GM12878 (cell line): Measurements from ENCODE around the gene PCNX1. TPM values are rescaled to one million over a fixed set of nuclear protein-coding genes. Genes with fewer than 3 reads are reported as not detected.
"Not testable (repeated sequence)": the region's sequence is repeated elsewhere in the genome, so short reads cannot be mapped to it uniquely, and the experiment has no call there.

Source experiments
- ATAC-seq: fragments of 200-7000 bp; cut with Tn5 transposase; 3 replicates; pipeline ENCODE4 v1.9.1; 2020; ENCODE audit warnings: mild to moderate bottlenecking, moderate library complexity
- BruUV-seq: library from RNA; stranded (reverse); fragments of 400-500 nt; replicated peaks from 2 replicates; lab custom pipeline; 2021; lab: Mats Ljungman, UMichigan
- CTCF ChIA-PET: fragments of 300-600 bp; sonication (Branson Sonifier 250); formaldehyde crosslinking; extraction: SDS; loops from one replicate; lab custom pipeline; 2021; ENCODE audit warnings: inconsistent platforms; lab: Yijun Ruan, JAX
- POLR2A ChIA-PET: fragments of 350-600 bp; formaldehyde crosslinking; extraction: SDS; loops from one replicate; lab custom pipeline; 2021; ENCODE audit warnings: inconsistent platforms; lab: Charles Lee
- RAD21 ChIA-PET: fragments of 300-600 bp; sonication (Branson Sonifier 250); formaldehyde crosslinking; loops from one replicate; lab custom pipeline; 2023; ENCODE audit warnings: antibody characterized with exemption; ENCODE audit not compliant: unreplicated experiment; lab: Charles Lee
- SMC1A ChIA-PET: fragments of 300-600 bp; sonication (Branson Sonifier 250); formaldehyde crosslinking; loops from one replicate; lab custom pipeline; 2023; ENCODE audit not compliant: unreplicated experiment, uncharacterized antibody; lab: Charles Lee
- DNase-seq: peaks from one replicate; pipeline ENCODE4 v3.0.0-alpha.2; 2011; ENCODE audit warnings: low read depth, low spot score
- FAIRE-seq: peaks from 3 replicates; lab custom pipeline; 2011; peaks lifted over from hg19 to GRCh38; lab: Jason Lieb, UNC
- H2AFZ ChIP-seq: 2 replicates; pipeline ENCODE4 v1.6.0; 2011; ENCODE audit warnings: low read depth, low read length, control low read depth; ENCODE audit not compliant: control insufficient read depth
- H3K27ac ChIP-seq: 2 replicates; pipeline ENCODE4 v1.5.1; 2011; ENCODE audit warnings: control low read depth; ENCODE audit not compliant: control insufficient read depth, insufficient read depth
- H3K27me3 ChIP-seq, 2 experiments: replicated peaks in 1 of 2; 2 replicates each; pipeline versions ENCODE4 v1.6.0 to v1.6.1; 2011; ENCODE audit warnings: low read length in 1 of 2; ENCODE audit not compliant: control insufficient read depth in 2 of 2, insufficient read depth in 2 of 2
- H3K36me3 ChIP-seq, 2 experiments: 2 replicates each; pipeline ENCODE4 v1.5.1; 2011; ENCODE audit warnings: low read length in 1 of 2; ENCODE audit not compliant: control insufficient read depth in 2 of 2, insufficient read depth in 2 of 2
- H3K4me1 ChIP-seq: 2 replicates; pipeline ENCODE4 v1.6.1; 2011; ENCODE audit warnings: mild to moderate bottlenecking, low read length, moderate library complexity, mixed read lengths; ENCODE audit not compliant: control insufficient read depth, insufficient read depth
- H3K4me2 ChIP-seq: 2 replicates; pipeline ENCODE4 v1.6.0; 2011; ENCODE audit warnings: control low read depth; ENCODE audit not compliant: control insufficient read depth, insufficient read depth
- H3K4me3 ChIP-seq: fragments of 200-600 bp; sonication (generic); 2 replicates; pipeline ENCODE4 v1.5.1; 2016
- H3K79me2 ChIP-seq: 2 replicates; pipeline ENCODE4 v1.6.0; 2011; ENCODE audit warnings: low read length; ENCODE audit not compliant: control insufficient read depth, insufficient read depth
- H3K9ac ChIP-seq: 2 replicates; pipeline ENCODE4 v1.8.0; 2011; ENCODE audit warnings: low read length, control low read depth, mixed read lengths; ENCODE audit not compliant: control insufficient read depth, insufficient read depth
- H3K9me3 ChIP-seq: replicated peaks from 3 replicates; pipeline ENCODE4 v1.5.1; 2011; ENCODE audit warnings: mild to moderate bottlenecking, low read length; ENCODE audit not compliant: control insufficient read depth, insufficient read depth
- H4K20me1 ChIP-seq: 2 replicates; pipeline ENCODE4 v1.6.0; 2011; ENCODE audit not compliant: control insufficient read depth, insufficient read depth
- CHD2 ChIP-seq: IDR thresholded peaks from 2 replicates; pipeline ENCODE4 v1.6.1; 2011; ENCODE audit warnings: low read depth, low read length, improper control_type of control experiment, borderline replicate concordance
- CREM ChIP-seq: IDR thresholded peaks from 2 replicates; pipeline ENCODE4 v1.6.1; 2014; ENCODE audit warnings: antibody characterized with exemption, low read depth
- ESRRA ChIP-seq: IDR thresholded peaks from 2 replicates; pipeline ENCODE4 v1.6.1; 2012; ENCODE audit warnings: mild to moderate bottlenecking, low read length, improper control_type of control experiment
- KDM1A ChIP-seq: fragments of 200-600 bp; sonication (generic); IDR thresholded peaks from 2 replicates; pipeline ENCODE4 v1.6.1; 2016; ENCODE audit warnings: borderline replicate concordance
- WGBS: methylation state at CpG from one replicate; pipeline ENCODE4 v1.1.6; 2016; ENCODE audit warnings: low lambda C conversion rate; ENCODE audit not compliant: insufficient replicate concordance, insufficient coverage; ENCODE audit errors: missing lambda C conversion rate; 5-methylcytosine and 5-hydroxymethylcytosine counted together
- in situ Hi-C: fragments of 300-500 bp; cut with MboI; formaldehyde crosslinking; loops from 9 replicates; pipeline ENCODE4 v1.14.3; 2018; ENCODE audit warnings: mixed read lengths
- intact Hi-C: fragments of 100-400 bp; cut with micrococcal nuclease; formaldehyde crosslinking; loops from one replicate; pipeline ENCODE4 v1.14.2; 2022; ENCODE audit not compliant: unreplicated experiment
- polyA plus RNA-seq, 11 experiments: library from polyadenylated mRNA; depleted of rRNA in 4 of 11; unstranded in 6 of 11; stranded (reverse) in 5 of 11; fragments of >200 nt; fragmentation: Nextera tagmentation in 4 of 11; fragmentation: Illumina TruSeq in 1 of 11; extraction: Ambion mirVana in 4 of 11; extraction: Trizol in 1 of 11; gene quantifications; 1 replicate in 1 of 11; 2 replicates in 10 of 11; pipeline versions ENCODE4 v1.2.1 to v1.2.3, GENCODE V29; 2011 to 2016; ENCODE audit warnings: inconsistent platforms in 2 of 11, missing spikeins in 2 of 11, low read depth in 1 of 11
- total RNA-seq, 4 experiments: library from RNA; depleted of rRNA in 3 of 4; stranded (reverse); fragments of >200 nt in 3 of 4; fragmentation: Illumina TruSeq in 1 of 4; extraction: Trizol in 1 of 4; gene quantifications; 2 replicates each; pipeline versions ENCODE4 v1.2.1 to v1.2.3, GENCODE V29; 2013 to 2021
- TF ChIP-seq, protein P1 (sequence below): fragments of 450-650 bp; formaldehyde crosslinking; IDR thresholded peaks from 2 replicates; pipeline ENCODE4 v1.4.0; 2022; ENCODE audit warnings: mild to moderate bottlenecking, moderate library complexity

Gene PCNX1
- total and polyA plus RNA-seq, 10 of the 15 experiments (the other 5 are each of a cell fraction or from before 2014, with no cell fraction given), result 4.6 to 53.9 (median 20.5) TPM

DNA sequence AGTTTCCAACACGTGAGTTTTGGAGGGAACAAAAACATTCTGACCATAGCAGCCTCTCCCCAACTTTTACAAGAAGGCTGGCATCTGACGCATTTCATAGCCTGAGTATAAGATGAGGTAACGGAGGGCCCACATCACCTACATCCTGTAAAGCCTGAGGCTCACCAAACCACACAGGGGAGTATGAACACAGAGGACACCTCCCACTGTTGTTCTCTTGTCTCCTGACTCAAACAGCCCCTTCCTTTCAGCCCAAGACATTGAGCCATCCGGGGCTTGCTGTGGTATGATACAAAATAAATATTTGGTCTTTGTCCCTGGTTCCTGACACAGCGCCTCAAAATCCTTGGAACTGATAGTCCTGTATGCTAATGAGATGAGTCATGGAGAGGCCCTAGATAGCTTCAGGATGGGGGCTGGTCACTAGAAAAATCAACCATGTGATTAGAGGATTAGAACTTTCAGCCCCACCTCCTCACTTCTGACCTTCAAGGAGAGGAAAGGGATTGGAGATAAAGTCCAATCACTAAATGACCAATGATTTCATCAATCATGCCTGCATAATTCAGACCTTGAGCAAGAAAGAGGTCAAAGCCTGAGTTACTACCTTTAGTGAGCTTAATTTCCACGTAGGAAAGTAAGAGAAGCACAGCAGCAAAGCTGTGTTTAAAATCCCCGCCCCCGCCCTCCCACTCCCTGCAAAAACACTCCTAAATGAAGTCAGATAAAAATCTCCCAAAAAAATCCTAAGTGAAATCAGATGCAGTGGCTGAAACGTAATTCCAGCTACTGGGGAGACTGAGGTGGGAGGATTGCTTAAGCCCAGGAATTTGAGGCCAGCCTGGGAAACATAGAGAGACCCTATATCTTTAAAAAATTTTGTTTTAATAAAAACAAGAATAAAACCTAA is 236.4 kb downstream of the PCNX1 start:
- Histone ChIP-seq H3K4me2 (no peak overlapping the region), H3K9me3 (no peaks in the 10 kb centered on the region), H3K36me3 (no peaks in the 10 kb centered on the region), H3K27ac (no peak overlapping the region), H3K79me2 (no peaks in the 10 kb centered on the region), H4K20me1 (no peaks in the 10 kb centered on the region), H3K4me1 (peaks cover 17% of the 10 kb centered on the region), H3K27me3 (no peaks in the 10 kb centered on the region), H3K4me3 (no peak overlapping the region), H3K9ac (no peak overlapping the region), H2AFZ (no peak overlapping the region)
- FAIRE-seq, result no peak
- RAD21 ChIA-PET, result interaction anchor here (0.6 to 4.6 kb wide), 12 partner anchors 27 to 712 kb away, joined by 3 to 48 read pairs (median 5); no protein-coding TSS in a partner anchor
- no TSS peak for BruUV-seq
- no peak for ATAC-seq
- POLR2A ChIA-PET, result interaction anchor here (0.6 kb wide), 1 partner anchor 613 kb away, joined by 9 read pairs; no protein-coding TSS in a partner anchor
- SMC1A ChIA-PET, result interaction anchor here (0.8 to 12.6 kb wide), 16 partner anchors 8 to 711 kb away, joined by 3 to 230 read pairs (median 4); no protein-coding TSS in a partner anchor
- CTCF ChIA-PET, result interaction anchor here (0.9 to 10.4 kb wide), 9 partner anchors 24 to 712 kb away, joined by 3 to 202 read pairs (median 6); no protein-coding TSS in a partner anchor
- no peak for DNase-seq
- in situ Hi-C loops (no loop called here), intact Hi-C loops (loop anchor here (2.0 to 10.0 kb wide), 4 partner anchors 177 to 714 kb away; partner anchors contain the start of gene SIPA1L1)
- TF ChIP-seq, protein P1, sequence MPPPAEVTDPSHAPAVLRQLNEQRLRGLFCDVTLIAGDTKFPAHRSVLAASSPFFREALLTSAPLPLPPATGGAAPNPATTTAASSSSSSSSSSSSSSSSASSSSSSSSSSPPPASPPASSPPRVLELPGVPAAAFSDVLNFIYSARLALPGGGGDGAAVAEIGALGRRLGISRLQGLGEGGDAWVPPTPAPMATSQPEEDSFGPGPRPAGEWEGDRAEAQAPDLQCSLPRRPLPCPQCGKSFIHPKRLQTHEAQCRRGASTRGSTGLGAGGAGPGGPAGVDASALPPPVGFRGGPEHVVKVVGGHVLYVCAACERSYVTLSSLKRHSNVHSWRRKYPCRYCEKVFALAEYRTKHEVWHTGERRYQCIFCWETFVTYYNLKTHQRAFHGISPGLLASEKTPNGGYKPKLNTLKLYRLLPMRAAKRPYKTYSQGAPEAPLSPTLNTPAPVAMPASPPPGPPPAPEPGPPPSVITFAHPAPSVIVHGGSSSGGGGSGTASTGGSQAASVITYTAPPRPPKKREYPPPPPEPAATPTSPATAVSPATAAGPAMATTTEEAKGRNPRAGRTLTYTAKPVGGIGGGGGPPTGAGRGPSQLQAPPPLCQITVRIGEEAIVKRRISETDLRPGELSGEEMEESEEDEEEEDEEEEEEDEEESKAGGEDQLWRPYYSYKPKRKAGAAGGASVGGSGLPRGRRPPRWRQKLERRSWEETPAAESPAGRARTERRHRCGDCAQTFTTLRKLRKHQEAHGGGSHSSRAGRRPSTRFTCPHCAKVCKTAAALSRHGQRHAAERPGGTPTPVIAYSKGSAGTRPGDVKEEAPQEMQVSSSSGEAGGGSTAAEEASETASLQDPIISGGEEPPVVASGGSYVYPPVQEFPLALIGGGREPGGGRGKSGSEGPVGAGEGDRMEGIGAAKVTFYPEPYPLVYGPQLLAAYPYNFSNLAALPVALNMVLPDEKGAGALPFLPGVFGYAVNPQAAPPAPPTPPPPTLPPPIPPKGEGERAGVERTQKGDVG (CRISPR knock-in tag), result no peak
- TF ChIP-seq CREM, result no peak
- TF ChIP-seq CHD2, result no peak
- no peak for TF ChIP-seq KDM1A
- no peak for TF ChIP-seq ESRRA
- 81% methylated on average over 9 of the region's 9 CpGs for WGBS

- FAIRE-seq, result not testable (repeated sequence)
- 92% methylated on average over 7 of the region's 7 CpGs for WGBS
- CTCF ChIA-PET, result interaction anchor here (0.6 to 2.0 kb wide), 2 partner anchors 9 to 622 kb away, joined by 3 to 10 read pairs; no protein-coding TSS in a partner anchor
These were observed 240.1 kb downstream of the PCNX1 start for GRCh38 chr14:71147335-71147734.

More at GRCh38 chr14:71147335-71147734, 240.1 kb downstream of the PCNX1 start:
- intact Hi-C loops (loop anchor here (10.0 kb wide), 1 partner anchor 407 kb away; no protein-coding TSS in a partner anchor), in situ Hi-C loops (loop anchor here (5.0 kb wide), 1 partner anchor 165 kb away; no protein-coding TSS in a partner anchor)
- H3K27me3 ChIP-seq, BruUV-seq, H3K9me3 ChIP-seq, POLR2A ChIA-PET, H3K79me2 ChIP-seq, H4K20me1 ChIP-seq, H3K36me3 ChIP-seq, H2AFZ ChIP-seq, ATAC-seq, H3K4me3 ChIP-seq, H3K27ac ChIP-seq, H3K9ac ChIP-seq, H3K4me2 ChIP-seq, DNase-seq, H3K4me1 ChIP-seq: not testable (repeated sequence)
- RAD21 ChIA-PET, result interaction anchor here (1.8 kb wide), 1 partner anchor 605 kb away, joined by 4 read pairs; no protein-coding TSS in a partner anchor
- SMC1A ChIA-PET, result interaction anchor here (0.6 to 12.6 kb wide), 2 partner anchors 573 to 605 kb away, joined by 3 to 230 read pairs; no protein-coding TSS in a partner anchor
